Activated CD8-positive, alpha-beta memory T cell treated with anti-CD3 and anti-CD28 coated beads, Interleukin-2, amount 50 U/mL, for 24 hours (primary cell): Measurements from ENCODE around the gene CDKAL1.
"Not testable (repeated sequence)": the region's sequence is repeated elsewhere in the genome, so short reads cannot be mapped to it uniquely, and the experiment has no call there.

Source experiments
- DNase-seq: peaks from one replicate; pipeline ENCODE4 v3.0.0-alpha.2; 2020; ENCODE audit errors: extremely low read depth

Gene CDKAL1

DNA sequence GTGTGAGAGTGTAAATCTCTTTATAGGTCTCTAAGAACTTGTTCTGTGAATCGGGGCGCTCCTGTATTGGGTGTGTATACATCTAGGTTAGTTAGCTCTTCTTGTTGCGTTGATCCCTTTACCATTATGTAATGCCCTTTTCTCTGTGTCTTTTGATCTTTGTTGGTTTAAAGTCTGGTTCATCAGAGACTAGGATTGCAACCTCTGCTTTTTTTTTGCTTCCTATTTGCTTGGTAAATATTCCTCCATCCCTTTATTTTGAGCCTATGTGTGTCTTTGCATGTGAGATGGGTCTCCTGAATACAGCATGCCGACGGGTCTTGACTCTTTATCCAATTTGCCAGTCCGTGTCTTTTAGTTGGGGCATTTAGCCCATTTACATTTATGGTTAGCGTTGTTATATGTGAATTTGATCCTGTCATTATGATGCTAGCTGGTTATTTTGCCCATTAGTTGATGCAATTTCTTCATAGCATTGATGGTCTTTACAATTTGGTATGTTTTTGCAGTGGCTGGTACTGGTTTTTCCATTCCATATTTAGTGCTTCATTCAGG is 60.1 kb downstream of the CDKAL1 start:
- DNase-seq: not testable (repeated sequence)

GRCh38 chr6:20599302-20600051 is 65.2 kb downstream of the CDKAL1 start:
- DNase-seq: no peak

GRCh38 chr6:20600831-20601230 is 66.6 kb downstream of the CDKAL1 start:
- DNase-seq: no peak

GRCh38 chr6:20604159-20604558 is 69.9 kb downstream of the CDKAL1 start:
- DNase-seq: no peak

GRCh38 chr6:20605061-20605460 is 70.8 kb downstream of the CDKAL1 start:
- no peak for DNase-seq

DNA sequence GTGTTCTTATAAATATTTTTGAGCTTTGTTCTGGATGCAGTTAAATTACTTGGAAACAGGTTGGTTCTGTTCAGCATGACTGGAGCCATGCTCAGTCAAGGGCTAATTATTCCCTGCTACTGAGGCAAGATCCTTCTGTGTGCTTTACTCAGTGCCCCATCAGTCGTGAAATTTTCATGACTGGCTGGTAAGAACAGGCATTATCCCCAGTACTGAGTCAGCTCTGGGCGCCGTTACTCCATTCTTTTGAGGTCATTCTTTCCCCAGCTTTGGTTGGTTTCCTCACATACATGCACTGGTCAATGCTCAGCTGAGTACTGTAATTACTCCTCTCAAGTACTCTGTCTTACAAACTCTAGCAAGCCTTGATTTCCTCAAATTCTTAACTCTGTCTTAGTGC is 71.3 kb downstream of the CDKAL1 start:
- DNase-seq: no peak

- no peak for DNase-seq
Measured at GRCh38 chr6:20606831-20607230, 72.6 kb downstream of the CDKAL1 start.

DNA sequence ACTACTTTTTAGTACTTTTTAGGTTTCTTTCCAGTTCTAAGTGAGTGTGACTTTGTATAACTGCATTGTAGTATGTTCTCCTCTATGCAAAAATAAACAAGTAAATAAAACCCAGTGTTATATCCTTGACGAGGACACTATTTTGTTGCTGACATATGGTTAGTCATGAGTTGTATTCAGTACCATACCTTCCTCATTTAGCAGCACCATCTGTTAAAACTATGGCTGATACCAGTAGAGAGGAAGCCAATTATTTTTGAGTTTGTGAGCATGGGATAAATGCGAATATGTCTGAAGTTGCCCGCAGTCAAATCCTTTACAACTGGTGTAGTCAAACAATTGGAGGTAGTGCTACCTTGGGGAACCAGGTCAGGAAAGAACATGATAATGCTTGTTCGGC is 74.1 kb downstream of the CDKAL1 start:
- DNase-seq: no peak

GRCh38 chr6:20608905-20609304 is 74.6 kb downstream of the CDKAL1 start:
- DNase-seq: no peak

GRCh38 chr6:20609924-20610323 is 75.7 kb downstream of the CDKAL1 start:
- DNase-seq: not testable (repeated sequence)

DNA sequence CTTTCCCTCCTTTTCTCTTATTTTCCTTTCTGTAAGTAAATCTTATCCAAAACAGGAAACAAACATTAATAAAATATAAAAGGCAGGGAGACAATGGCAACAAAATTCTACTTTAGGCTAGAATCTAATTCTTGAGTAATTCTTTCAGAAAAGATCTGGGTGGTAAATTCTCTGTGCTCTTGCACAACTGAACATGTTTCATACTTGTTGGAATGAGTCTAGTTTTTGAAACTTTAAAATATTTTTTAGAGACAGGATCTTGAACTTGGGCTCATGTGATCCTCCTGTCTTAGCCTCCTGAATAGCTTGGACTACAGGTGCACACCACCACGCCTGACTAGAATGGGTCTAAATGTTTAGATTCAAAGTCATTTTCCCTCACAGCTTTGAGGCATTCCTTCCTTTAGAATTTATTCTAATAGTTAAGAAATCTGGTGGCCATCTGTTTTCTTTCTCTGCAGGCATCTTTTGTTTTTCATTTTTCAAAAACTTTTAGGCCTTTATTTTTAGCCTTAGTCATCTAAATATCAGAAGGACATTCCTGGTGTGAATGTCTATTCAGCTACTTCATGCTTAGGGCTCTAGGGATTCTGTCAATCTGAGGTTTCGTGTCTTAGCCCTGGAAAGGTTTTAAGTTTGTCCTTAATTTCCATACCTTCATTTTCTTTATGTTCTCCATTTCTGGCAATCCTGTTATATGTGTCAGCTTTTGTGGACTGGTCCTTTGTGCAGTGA is 76.5 kb downstream of the CDKAL1 start:
- no peak for DNase-seq

- not testable (repeated sequence) for DNase-seq
Measured at GRCh38 chr6:20617537-20617936, 83.3 kb downstream of the CDKAL1 start.

DNA sequence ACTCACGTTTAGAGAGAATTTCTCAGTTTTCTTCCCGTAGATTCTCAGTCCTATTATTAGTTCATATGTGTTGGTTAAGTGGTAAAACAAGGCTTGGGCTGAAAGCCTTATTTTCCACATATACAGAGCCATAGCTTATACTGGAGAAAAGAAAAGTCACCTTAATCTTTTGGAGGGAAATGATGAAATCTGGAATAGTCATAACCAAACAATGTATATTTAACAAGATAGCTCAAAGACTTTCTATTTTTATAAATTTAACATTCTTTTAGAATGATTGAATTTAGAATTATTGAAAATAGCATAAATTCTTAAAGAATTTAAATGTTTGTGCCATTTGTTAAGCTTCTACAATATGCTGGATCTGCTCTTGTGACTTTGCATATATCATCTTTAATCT is 85.8 kb downstream of the CDKAL1 start:
- no peak for DNase-seq

DNA sequence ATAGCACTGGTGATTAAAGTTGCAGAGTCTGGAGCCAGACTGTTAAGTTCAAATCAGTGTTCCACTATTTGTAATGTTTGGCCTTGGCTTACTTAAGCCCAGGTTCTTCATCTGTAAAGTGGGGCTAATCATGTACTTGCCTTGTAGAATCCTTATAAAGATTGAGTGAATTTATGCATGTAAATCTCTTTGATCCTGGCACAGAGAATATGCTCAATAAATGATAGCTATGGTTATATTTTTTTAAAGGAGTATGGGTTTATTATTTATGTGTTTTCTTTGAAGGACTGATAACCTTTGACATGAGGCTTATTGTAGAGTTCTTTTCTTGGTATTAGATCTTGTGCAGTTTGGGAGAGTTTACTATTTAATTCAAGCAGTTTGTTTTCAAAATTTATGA is 89.5 kb downstream of the CDKAL1 start:
- no peak for DNase-seq

DNA sequence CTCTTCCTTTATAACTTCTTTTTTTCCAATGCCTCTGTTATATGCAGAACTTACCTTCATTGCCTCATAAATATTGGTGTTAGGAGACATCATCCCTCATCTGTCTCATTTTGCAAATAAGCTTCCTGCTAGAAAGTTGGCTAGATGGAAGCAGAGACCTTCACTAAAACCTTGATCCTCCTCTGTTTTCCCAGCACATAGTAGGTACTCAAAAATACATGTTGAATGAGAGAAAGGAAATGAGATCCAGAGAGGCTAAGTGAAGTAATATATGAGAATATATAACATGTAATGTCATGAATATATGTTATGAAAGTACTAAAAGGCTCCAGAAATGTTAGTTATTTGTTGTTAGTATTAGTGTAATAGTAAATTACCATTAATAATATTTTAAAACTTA is 91.9 kb downstream of the CDKAL1 start:
- no peak for DNase-seq

DNA sequence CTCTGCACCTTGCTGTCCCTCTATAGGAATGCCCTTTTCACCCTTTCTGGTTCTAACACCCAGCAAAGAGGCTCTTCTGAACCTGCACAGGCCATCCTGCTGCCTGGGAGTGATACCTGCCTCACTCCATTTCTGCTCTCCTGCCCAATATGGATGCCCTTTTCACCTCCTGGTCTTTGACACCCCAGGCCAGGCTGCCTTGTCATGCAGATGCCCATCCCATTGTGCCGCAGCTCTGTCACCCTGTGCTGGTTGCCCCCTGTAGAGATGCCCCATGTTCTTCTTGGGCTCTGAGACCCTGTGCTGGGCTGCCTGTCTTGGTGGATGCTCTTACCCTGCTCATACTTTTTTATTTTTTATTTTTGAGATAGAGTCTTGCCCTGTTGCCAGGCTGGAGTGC is 95.3 kb downstream of the CDKAL1 start:
- DNase-seq: no peak

- no peak for DNase-seq
Measured at GRCh38 chr6:20630136-20630535, 95.9 kb downstream of the CDKAL1 start.

- DNase-seq: no peak
Measured at GRCh38 chr6:20630617-20631548, 96.6 kb downstream of the CDKAL1 start.

DNA sequence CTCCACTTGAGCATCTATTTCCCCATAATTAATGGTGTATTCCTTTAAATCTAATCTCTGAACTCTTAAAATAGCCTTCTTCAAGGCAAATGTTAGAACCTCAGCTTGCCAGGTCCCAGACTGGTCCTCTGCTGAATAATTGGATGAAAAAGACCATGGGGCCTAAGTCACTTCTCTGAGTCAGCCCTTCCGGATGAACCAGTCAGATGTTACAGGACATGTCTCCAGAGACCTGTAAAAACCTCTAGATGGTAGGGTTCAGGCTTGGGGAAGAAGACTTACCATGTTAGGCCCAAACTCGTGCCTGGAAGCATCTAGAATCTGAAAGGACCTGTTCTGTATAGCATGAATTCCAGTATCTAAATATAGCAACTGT is 97.3 kb downstream of the CDKAL1 start:
- no peak for DNase-seq

GRCh38 chr6:20632696-20633095 is 98.4 kb downstream of the CDKAL1 start:
- no peak for DNase-seq

GRCh38 chr6:20633566-20634340 is 99.5 kb downstream of the CDKAL1 start:
- no peak for DNase-seq
